Endothelial cell of umbilical vein (primary cell): ENCODE data around the gene PARN.

Experiments
- CTCF ChIP-seq, 2 donors: IDR thresholded peaks; 1 replicate in 1 of 2; 2 replicates in 1 of 2; pipeline ENCODE4 v1.5.1; 2011; ENCODE audit warnings: low read length in 2 of 2, mild to moderate bottlenecking in 2 of 2, moderate library complexity in 2 of 2, control low read depth in 1 of 2, inconsistent platforms in 1 of 2, low read depth in 1 of 2; ENCODE audit not compliant: insufficient read depth in 1 of 2; ENCODE audit errors: extremely low read depth in 1 of 2
- GATA2 ChIP-seq: IDR thresholded peaks from 2 replicates; pipeline ENCODE4 v1.7.0; 2011; ENCODE audit warnings: low read depth, mild to moderate bottlenecking, moderate library complexity, mixed read lengths, low read length; ENCODE audit not compliant: insufficient read length, insufficient read depth
- JUN ChIP-seq: IDR thresholded peaks from 2 replicates; pipeline ENCODE4 v1.6.1; 2011; ENCODE audit warnings: borderline replicate concordance, low read depth; ENCODE audit not compliant: insufficient read length, insufficient read depth
- MAX ChIP-seq: IDR thresholded peaks from 2 replicates; pipeline ENCODE4 v1.6.1; 2011; ENCODE audit not compliant: insufficient read depth, insufficient read length
- POLR2A ChIP-seq: IDR thresholded peaks from 2 replicates; pipeline ENCODE4 v1.6.1; 2012; ENCODE audit warnings: low read depth, mild to moderate bottlenecking, control low read depth, low read length
- POLR2AphosphoS5 ChIP-seq: IDR thresholded peaks from 2 replicates; pipeline ENCODE4 v1.6.1; 2012; ENCODE audit warnings: low read depth, mild to moderate bottlenecking, control low read depth, low read length, moderate library complexity; ENCODE audit not compliant: insufficient read depth

GRCh38 chr16:14447783-14448182, 182.3 kb downstream of the PARN start:
- TF ChIP-seq CTCF (IDR thresholded peaks at IDR 0.05; ENCODE audit: extremely low read depth in 1 of 2, insufficient read depth in 1 of 2, low read depth in 1 of 2, low read length in 2 of 2) (no peak), MAX (no peak), POLR2AphosphoS5 (no peak), GATA2 (no peak), POLR2A (no peak), JUN (no peak)
